ENCODE measurements around the gene ABHD12.

ABHD12 gene

DNA sequence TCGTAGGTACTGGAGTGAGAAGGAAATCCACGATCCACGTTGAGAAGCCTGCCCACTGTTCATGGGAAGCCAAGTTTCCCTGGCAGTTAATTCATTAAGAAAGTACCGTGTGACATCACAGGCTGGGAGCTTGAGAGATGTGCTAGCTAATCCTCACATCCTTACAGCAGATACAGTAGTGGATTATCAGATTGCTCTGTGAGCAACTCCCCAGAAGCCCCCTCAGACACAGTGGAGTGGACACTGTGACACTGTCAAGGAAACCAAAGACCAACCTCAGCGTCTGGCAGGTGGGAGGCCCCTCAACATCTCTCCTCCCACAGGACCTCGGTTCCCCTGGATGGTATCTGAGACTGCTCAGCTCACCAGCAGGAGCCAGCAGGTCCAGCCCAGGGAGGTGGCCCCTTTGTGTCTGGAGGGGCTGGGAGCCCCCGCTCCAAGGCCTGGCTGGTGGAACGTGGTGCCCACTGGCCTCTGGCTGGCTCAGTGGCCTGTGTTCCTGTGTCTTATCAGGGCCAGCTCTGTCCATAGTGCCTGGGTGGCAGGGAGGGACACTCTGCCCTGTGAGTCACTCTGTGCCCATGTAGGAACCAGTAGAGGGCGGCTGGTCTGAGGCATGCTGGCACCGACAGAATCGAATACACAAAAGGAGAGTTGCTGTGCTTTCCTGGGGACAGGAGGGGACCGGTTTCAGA is 135.5 kb downstream of the ABHD12 start:
- H3K4me1 ChIP-seq (ENCODE audit: control insufficient read depth, insufficient read depth, low read depth, low read length), result peaks cover 49% of the 10 kb centered on the region
- H3K4ac ChIP-seq (ENCODE audit: low read depth in 1 of 2, low read length in 2 of 2), result peak overlapping the region in 1 of 2 experiments; percentile 46
- no peak overlapping the region for H3K4me2 ChIP-seq (ENCODE audit: low read length, poor library complexity, severe bottlenecking)
- peak overlapping the region in 1 of 2 experiments; percentile 59 for H3K18ac ChIP-seq (ENCODE audit: low read depth in 1 of 2, low read length in 2 of 2)
- no peak overlapping the region for H4K8ac ChIP-seq (ENCODE audit: low read length)
- no peak overlapping the region for H3K9ac ChIP-seq (ENCODE audit: low read length)
- peak overlapping the region in 1 of 2 experiments; percentile 44 for H3K14ac ChIP-seq (ENCODE audit: low read length in 2 of 2)
- H3K4me3 ChIP-seq (ENCODE audit: insufficient read depth in 1 of 2, low read depth in 1 of 2, low read length in 2 of 2), result no peak overlapping the region
- no peak overlapping the region for H3K23ac ChIP-seq (ENCODE audit: low read length in 2 of 2)
- H3K9me3 ChIP-seq (ENCODE audit: control insufficient read depth, low read length), result no peaks in the 10 kb centered on the region
- H2BK12ac ChIP-seq (ENCODE audit: low read length in 2 of 2), result peak overlapping the region; percentile 2 to 21
- DNase-seq, result no peak
- H3K27ac ChIP-seq (ENCODE audit: low read length, poor library complexity, severe bottlenecking), result peak overlapping the region; percentile 6
- peaks cover 15 to 40% of the 10 kb centered on the region in 2 experiments for H3K36me3 ChIP-seq (ENCODE audit: control insufficient read depth in 1 of 2, insufficient read depth in 2 of 2, low read depth in 1 of 2, low read length in 2 of 2)
- no peak overlapping the region for H2BK5ac ChIP-seq (ENCODE audit: low read depth, low read length, poor library complexity, severe bottlenecking)
- no peak overlapping the region for H2BK15ac ChIP-seq (ENCODE audit: low read depth, poor library complexity, severe bottlenecking)
- H4K91ac ChIP-seq (ENCODE audit: low read length), result no peak overlapping the region
- WGBS, result 89% methylated on average over 12 of the region's 12 CpGs
- H3K79me1 ChIP-seq (replicated peaks; ENCODE audit: low read length, poor library complexity, severe bottlenecking), result no peaks in the 10 kb centered on the region
- H3K27me3 ChIP-seq (ENCODE audit: control insufficient read depth in 1 of 2, insufficient read depth in 1 of 2, low read length in 2 of 2), result no peaks in the 10 kb centered on the region
- no peak overlapping the region for H2BK120ac ChIP-seq (ENCODE audit: low read depth, low read length)
- no peak overlapping the region for H2AFZ ChIP-seq (ENCODE audit: low read depth, low read length)
- peak overlapping the region; percentile 95 for H2AK5ac ChIP-seq (ENCODE audit: low read length, severe bottlenecking)

DNA sequence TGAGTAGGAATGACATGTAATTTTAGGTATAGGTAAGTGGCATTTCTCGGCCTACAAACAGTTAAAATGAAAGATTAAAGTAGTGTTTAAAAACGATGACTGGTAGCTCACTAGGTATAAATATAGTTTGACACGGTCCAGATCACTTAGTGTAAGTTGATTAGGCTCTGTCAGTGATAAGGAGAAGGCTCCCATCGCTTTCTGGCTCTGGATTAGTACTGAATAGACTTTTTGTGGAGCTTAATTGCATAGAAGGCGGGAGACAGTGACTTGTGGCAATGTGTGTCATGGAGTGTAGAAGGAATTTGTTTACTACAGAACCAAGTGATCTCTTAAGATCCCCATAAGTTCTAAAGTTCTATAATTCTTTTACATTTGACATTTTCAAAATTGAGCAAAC is 136.1 kb downstream of the ABHD12 start:
- Histone ChIP-seq H2BK15ac (ENCODE audit: low read depth, poor library complexity, severe bottlenecking) (no peak overlapping the region), H2BK120ac (ENCODE audit: low read depth, low read length) (no peak overlapping the region), H3K36me3 (ENCODE audit: control insufficient read depth in 1 of 2, insufficient read depth in 2 of 2, low read depth in 1 of 2, low read length in 2 of 2) (peaks cover 9 to 37% of the 10 kb centered on the region in 2 experiments), H4K91ac (ENCODE audit: low read length) (no peak overlapping the region), H2AK5ac (ENCODE audit: low read length, severe bottlenecking) (no peak overlapping the region), H3K4ac (ENCODE audit: low read depth in 1 of 2, low read length in 2 of 2) (no peak overlapping the region), H3K4me1 (ENCODE audit: control insufficient read depth, insufficient read depth, low read depth, low read length) (peaks cover 51% of the 10 kb centered on the region), H2BK5ac (ENCODE audit: low read depth, low read length, poor library complexity, severe bottlenecking) (no peak overlapping the region), H3K14ac (ENCODE audit: low read length in 2 of 2) (no peak overlapping the region), H3K9ac (ENCODE audit: low read length) (peak overlapping the region; percentile 6), H2BK12ac (ENCODE audit: low read length in 2 of 2) (no peak overlapping the region), H3K79me1 (replicated peaks; ENCODE audit: low read length, poor library complexity, severe bottlenecking) (no peaks in the 10 kb centered on the region), H4K8ac (ENCODE audit: low read length) (no peak overlapping the region), H3K4me2 (ENCODE audit: low read length, poor library complexity, severe bottlenecking) (no peak overlapping the region), H3K27me3 (ENCODE audit: control insufficient read depth in 1 of 2, insufficient read depth in 1 of 2, low read length in 2 of 2) (no peaks in the 10 kb centered on the region), H3K23ac (ENCODE audit: low read length in 2 of 2) (no peak overlapping the region), H3K4me3 (ENCODE audit: insufficient read depth in 1 of 2, low read depth in 1 of 2, low read length in 2 of 2) (no peak overlapping the region), H2AFZ (ENCODE audit: low read depth, low read length) (no peak overlapping the region), H3K9me3 (ENCODE audit: control insufficient read depth, low read length) (no peaks in the 10 kb centered on the region), H3K18ac (ENCODE audit: low read depth in 1 of 2, low read length in 2 of 2) (no peak overlapping the region), H3K27ac (ENCODE audit: low read length, poor library complexity, severe bottlenecking) (peak overlapping the region; percentile 48)
- whole genome bisulfite sequencing, result 63% methylated on average over 4 of the region's 5 CpGs
- no peak for DNase-seq

DNA sequence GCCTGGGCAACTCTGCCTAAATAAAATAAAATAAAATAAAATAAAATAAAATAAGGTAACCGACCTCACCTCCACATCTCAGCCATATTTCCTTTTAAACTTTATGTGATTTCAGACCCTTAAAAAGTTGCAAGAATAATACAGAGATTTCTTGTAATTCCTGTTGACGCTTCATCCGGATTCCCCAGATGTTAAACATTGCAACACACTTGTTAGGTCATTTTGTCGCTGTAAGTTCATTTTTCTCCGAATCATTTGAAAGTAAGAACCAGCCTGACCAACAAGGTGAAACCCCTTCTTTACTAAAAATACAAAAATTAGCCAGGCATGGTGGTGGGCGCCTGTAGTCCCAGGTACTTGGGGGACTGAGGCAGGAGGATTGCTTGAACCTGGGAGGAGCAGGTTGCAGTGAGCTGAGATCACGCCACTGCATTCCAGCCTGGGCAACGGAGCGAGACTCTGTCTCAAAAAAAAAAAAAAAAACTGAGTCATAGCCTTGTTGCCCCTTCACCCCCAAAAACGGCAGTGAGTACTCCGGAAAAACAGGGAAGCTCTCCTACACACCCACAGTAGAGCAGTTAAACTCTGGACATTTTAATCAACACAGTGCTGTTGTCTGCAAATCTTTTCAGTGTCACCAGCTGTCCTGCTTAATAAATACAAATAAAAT is 136.9 kb downstream of the ABHD12 start:
- Histone ChIP-seq H2BK15ac (ENCODE audit: low read depth, poor library complexity, severe bottlenecking) (no peak overlapping the region), H3K27me3 (ENCODE audit: control insufficient read depth in 1 of 2, insufficient read depth in 1 of 2, low read length in 2 of 2) (no peaks in the 10 kb centered on the region), H3K79me1 (replicated peaks; ENCODE audit: low read length, poor library complexity, severe bottlenecking) (no peaks in the 10 kb centered on the region), H2BK5ac (ENCODE audit: low read depth, low read length, poor library complexity, severe bottlenecking) (no peak overlapping the region), H3K9me3 (ENCODE audit: control insufficient read depth, low read length) (no peaks in the 10 kb centered on the region), H3K27ac (ENCODE audit: low read length, poor library complexity, severe bottlenecking) (peak overlapping the region; percentile 64), H3K4me1 (ENCODE audit: control insufficient read depth, insufficient read depth, low read depth, low read length) (peaks cover 49% of the 10 kb centered on the region), H3K4ac (ENCODE audit: low read depth in 1 of 2, low read length in 2 of 2) (no peak overlapping the region), H3K36me3 (ENCODE audit: control insufficient read depth in 1 of 2, insufficient read depth in 2 of 2, low read depth in 1 of 2, low read length in 2 of 2) (peaks cover 4 to 30% of the 10 kb centered on the region in 2 experiments), H3K18ac (ENCODE audit: low read depth in 1 of 2, low read length in 2 of 2) (no peak overlapping the region), H4K8ac (ENCODE audit: low read length) (no peak overlapping the region), H2BK12ac (ENCODE audit: low read length in 2 of 2) (no peak overlapping the region), H3K9ac (ENCODE audit: low read length) (no peak overlapping the region), H4K91ac (ENCODE audit: low read length) (no peak overlapping the region), H2BK120ac (ENCODE audit: low read depth, low read length) (no peak overlapping the region), H3K4me2 (ENCODE audit: low read length, poor library complexity, severe bottlenecking) (no peak overlapping the region), H3K23ac (ENCODE audit: low read length in 2 of 2) (no peak overlapping the region), H3K14ac (ENCODE audit: low read length in 2 of 2) (no peak overlapping the region), H2AK5ac (ENCODE audit: low read length, severe bottlenecking) (no peak overlapping the region), H2AFZ (ENCODE audit: low read depth, low read length) (no peak overlapping the region), H3K4me3 (ENCODE audit: insufficient read depth in 1 of 2, low read depth in 1 of 2, low read length in 2 of 2) (no peak overlapping the region)
- 88% methylated on average over 11 of the region's 11 CpGs for WGBS
- no peak for DNase-seq

DNA sequence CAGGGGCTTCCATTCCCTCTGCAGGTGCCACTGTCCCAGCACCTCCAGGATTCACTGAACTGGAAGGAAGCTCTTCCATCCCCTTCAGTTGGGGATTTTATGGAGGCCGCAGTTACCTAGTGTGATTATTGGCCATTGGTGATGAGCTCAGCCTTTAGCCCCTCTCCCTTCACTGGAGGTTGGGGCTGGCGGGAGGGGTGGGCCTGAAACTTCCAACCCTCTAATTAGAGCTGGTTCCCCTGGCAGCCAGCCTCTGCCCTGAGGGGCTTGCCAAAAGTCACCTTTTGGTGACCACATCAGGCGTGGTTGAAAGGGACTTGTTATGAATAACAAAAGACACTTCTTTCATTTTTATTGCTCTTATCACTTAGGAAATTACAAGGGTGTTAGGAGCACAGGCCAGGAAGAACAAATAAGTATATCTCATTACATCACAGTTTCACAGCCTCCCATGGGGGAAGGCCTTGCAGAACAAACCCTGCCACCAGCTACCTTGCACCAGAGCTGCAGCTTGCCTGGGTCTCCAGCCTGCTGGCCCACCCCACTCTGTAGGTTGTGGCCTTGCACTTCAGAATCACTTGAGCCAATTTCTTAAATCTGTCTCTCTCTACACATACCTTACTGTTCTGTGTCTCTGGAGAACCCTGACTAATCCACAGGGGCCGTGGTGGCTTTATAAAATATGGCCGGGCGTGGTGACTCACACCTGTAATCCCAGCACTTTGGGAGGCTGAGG is 137.8 kb downstream of the ABHD12 start:
- Histone ChIP-seq H3K4ac (ENCODE audit: low read depth in 1 of 2, low read length in 2 of 2) (no peak overlapping the region), H2BK15ac (ENCODE audit: low read depth, poor library complexity, severe bottlenecking) (no peak overlapping the region), H2BK12ac (ENCODE audit: low read length in 2 of 2) (no peak overlapping the region), H3K79me1 (replicated peaks; ENCODE audit: low read length, poor library complexity, severe bottlenecking) (no peaks in the 10 kb centered on the region), H2BK120ac (ENCODE audit: low read depth, low read length) (no peak overlapping the region), H3K14ac (ENCODE audit: low read length in 2 of 2) (no peak overlapping the region), H3K9ac (ENCODE audit: low read length) (no peak overlapping the region), H3K4me3 (ENCODE audit: insufficient read depth in 1 of 2, low read depth in 1 of 2, low read length in 2 of 2) (no peak overlapping the region), H2BK5ac (ENCODE audit: low read depth, low read length, poor library complexity, severe bottlenecking) (no peak overlapping the region), H3K18ac (ENCODE audit: low read depth in 1 of 2, low read length in 2 of 2) (no peak overlapping the region), H3K27me3 (ENCODE audit: control insufficient read depth in 1 of 2, insufficient read depth in 1 of 2, low read length in 2 of 2) (no peaks in the 10 kb centered on the region), H3K4me1 (ENCODE audit: control insufficient read depth, insufficient read depth, low read depth, low read length) (peaks cover 42% of the 10 kb centered on the region), H3K9me3 (ENCODE audit: control insufficient read depth, low read length) (no peaks in the 10 kb centered on the region), H2AFZ (ENCODE audit: low read depth, low read length) (no peak overlapping the region), H3K27ac (ENCODE audit: low read length, poor library complexity, severe bottlenecking) (peak overlapping the region; percentile 54), H3K4me2 (ENCODE audit: low read length, poor library complexity, severe bottlenecking) (no peak overlapping the region), H4K91ac (ENCODE audit: low read length) (no peak overlapping the region), H4K8ac (ENCODE audit: low read length) (peak overlapping the region; percentile 66), H3K36me3 (ENCODE audit: control insufficient read depth in 1 of 2, insufficient read depth in 2 of 2, low read depth in 1 of 2, low read length in 2 of 2) (peaks cover 4 to 23% of the 10 kb centered on the region in 2 experiments), H2AK5ac (ENCODE audit: low read length, severe bottlenecking) (peak overlapping the region; percentile 80), H3K23ac (ENCODE audit: low read length in 2 of 2) (peak overlapping the region in 1 of 2 experiments; percentile 25)
- no peak for DNase-seq
- WGBS, result 84% methylated on average over 5 of the region's 6 CpGs

Measured in mesenchymal stem cell (in vitro differentiated cells and primary cell).